Heart left ventricle (tissue), 16 donors: ENCODE measurements around the gene HOXC11. TPM values are rescaled to one million over a fixed set of nuclear protein-coding genes. Genes with fewer than 3 reads are reported as not detected.

ENCODE experiments used
- ATAC-seq, 4 donors: fragments of 200-7000 bp; cut with Tn5 transposase; one replicate each; pipeline ENCODE4 v1.9.1; 2020 to 2022; ENCODE audit warnings: moderate library complexity in 4 of 4, mild to moderate bottlenecking in 3 of 4, moderate number of reproducible peaks in 1 of 4
- DNase-seq, 5 donors: peaks; one replicate each; pipeline ENCODE4 v3.0.0-alpha.2; 2020
- H3K27ac ChIP-seq, 12 donors: fragments of 200-600 bp; sonication (generic) in 4 of 12; one replicate each; pipeline versions ENCODE4 v1.5.0 to v1.8.0; 2016 to 2022; ENCODE audit warnings: mild to moderate bottlenecking in 2 of 12
- H3K27me3 ChIP-seq, 9 donors: fragments of 200-600 bp; sonication (generic) in 2 of 9; one replicate each; pipeline versions ENCODE4 v1.5.1 to v1.8.0; 2016 to 2022; ENCODE audit warnings: mild to moderate bottlenecking in 3 of 9
- H3K36me3 ChIP-seq, 9 donors: fragments of 200-600 bp; sonication (generic) in 2 of 9; one replicate each; pipeline versions ENCODE4 v1.5.0 to v1.8.0; 2018 to 2022; ENCODE audit warnings: mild to moderate bottlenecking in 2 of 9
- H3K4me1 ChIP-seq, 12 donors: fragments of 200-600 bp; sonication (generic) in 4 of 12; one replicate each; pipeline versions ENCODE4 v1.5.0 to v1.8.0; 2016 to 2022; ENCODE audit warnings: mild to moderate bottlenecking in 3 of 12
- H3K4me3 ChIP-seq, 12 donors: fragments of 200-600 bp; sonication (generic) in 4 of 12; one replicate each; pipeline versions ENCODE4 v1.5.0 to v1.8.0; 2017 to 2022; ENCODE audit warnings: mild to moderate bottlenecking in 9 of 12, moderate library complexity in 4 of 12
- H3K9me3 ChIP-seq, 12 donors: fragments of 200-600 bp; sonication (generic) in 4 of 12; one replicate each; pipeline versions ENCODE4 v1.5.0 to v1.8.0; 2016 to 2022; ENCODE audit warnings: mild to moderate bottlenecking in 1 of 12
- CTCF ChIP-seq, 12 donors: fragments of 200-600 bp; sonication (generic) in 4 of 12; IDR thresholded peaks; one replicate each; pipeline versions ENCODE4 v1.5.0 to v1.8.0; 2018 to 2022; ENCODE audit warnings: antibody characterized with exemption in 12 of 12, mild to moderate bottlenecking in 5 of 12
- POLR2A ChIP-seq, 2 donors: fragments of 450-650 bp; IDR thresholded peaks; one replicate each; pipeline ENCODE4 v1.6.1; 2017; ENCODE audit warnings: antibody characterized with exemption in 2 of 2, mild to moderate bottlenecking in 2 of 2, moderate library complexity in 2 of 2
- WGBS, 4 donors: extraction: QIAGEN DNeasy Blood & Tissue Kit in 2 of 4; methylation state at CpG; one replicate each; pipeline versions ENCODE4 v1.1.5 to v1.1.7; 2013 to 2018; 5-methylcytosine and 5-hydroxymethylcytosine counted together
- intact Hi-C, 10 donors: fragments of 100-400 bp; cut with DNase I; formaldehyde crosslinking; loops; one replicate each; pipeline versions ENCODE4 v1.11.1 to v1.14.2; 2022
- polyA plus RNA-seq, 2 donors: library from polyadenylated mRNA; stranded (reverse); fragments of 200-250 nt; gene quantifications; one replicate each; pipeline ENCODE4 v1.2.3, GENCODE V29; 2013
- total RNA-seq, 9 donors: library from RNA; depleted of rRNA in 2 of 9; stranded (reverse); fragments of >200 nt in 2 of 9; fragmentation: NEBNext Ultra II Directional in 3 of 9; extraction: Animal tissue kit (Norgen Biotek cat#: 25700) in 3 of 9; gene quantifications; one replicate each; pipeline versions ENCODE4 v1.1.0 to v1.2.4, GENCODE V29; 2016 to 2023
- donor health status: ischemic (EF 13 %, LVEDD 7.1; RV severe dilation, severe dysfunction).
- donor health status: healthy with polysubstance abuse.
- donor health status: DM: no; HTN: yes; CAD: no.
- donor health status: DM: no; HTN: no; CAD: no.
- donor health status: ischemic (EF 25% LVEDD 6.9; RV normal size, moderate dysfunction).
- donor health status: ischemic (EF 25% LVEDD 5.7; RV mildly dilated, moderate dysfunction).
- donor health status: healthy.
- donor health status: DM: yes; HTN: yes; CAD: no.
- donor health status: ischemic (EF 35%, LVEDD 5.7; RV mildly dilated, moderate dysfunction).
- donor health status: nonischemic (EF 11% LVEDD 7.7; RV severe dilation, severe dysfunction).
- donor health status: DM: yes; HTN: yes; CAD: no.
- donor health status: PGD.
- donor health status: ischemic (EF 29% LVEDD 5.4; RV normal size, mild dysfunction).
- donor health status: nonischemic (EF 23%, LVEDD 6.1; RV moderate dilation, normal function).

Gene HOXC11
- total and polyA plus RNA-seq, 11 donors = not detected

- Histone ChIP-seq H3K36me3 (no peaks in the 10 kb centered on the region), H3K4me1 (peaks cover 0 to 29% (median 11%) of the 10 kb centered on the region in 12 donors), H3K27ac (no peak overlapping the region), H3K27me3 (peaks cover 78 to 100% (median 99%) of the 10 kb centered on the region in 9 donors), H3K9me3 (no peaks in the 10 kb centered on the region), H3K4me3 (no peak overlapping the region)
- intact Hi-C loops = no loop called here
- WGBS, 4 donors = 11 to 20% (median 14%) methylated on average over 12 of the region's 12 CpGs
- ATAC-seq (no peak), DNase-seq (no peak)
- TF ChIP-seq CTCF (IDR thresholded peaks at IDR 0.05) = no peak
Observed at GRCh38 chr12:53969588-53970259, 3.2 kb upstream of the HOXC11 start.

GRCh38 chr12:53970451-53970850 lies 2.5 kb upstream of the HOXC11 start:
- ATAC-seq = no peak
- H3K27me3 ChIP-seq = peaks cover 78 to 100% (median 99%) of the 10 kb centered on the region in 9 donors
- intact Hi-C loops = no loop called here
- no peaks in the 10 kb centered on the region for H3K9me3 ChIP-seq
- no peak for TF ChIP-seq CTCF (IDR thresholded peaks at IDR 0.05)
- no peak overlapping the region for H3K4me3 ChIP-seq
- H3K36me3 ChIP-seq = no peaks in the 10 kb centered on the region
- no peak overlapping the region for H3K27ac ChIP-seq
- H3K4me1 ChIP-seq = peaks cover 0 to 35% (median 14%) of the 10 kb centered on the region in 12 donors
- WGBS, 4 donors = 14 to 21% (median 17%) methylated on average over 4 of the region's 4 CpGs
- no peak for DNase-seq

- intact Hi-C loops = no loop called here
- Histone ChIP-seq H3K4me1 (peaks cover 0 to 32% (median 12%) of the 10 kb centered on the region in 12 donors), H3K27ac (no peak overlapping the region), H3K27me3 (peaks cover 79 to 100% (median 99%) of the 10 kb centered on the region in 9 donors), H3K4me3 (no peak overlapping the region), H3K36me3 (no peaks in the 10 kb centered on the region), H3K9me3 (no peaks in the 10 kb centered on the region)
- WGBS, 4 donors = 52 to 62% (median 56%) methylated on average over 3 of the region's 3 CpGs
- DNase-seq (no peak), ATAC-seq (no peak)
- TF ChIP-seq POLR2A (IDR thresholded peaks at IDR 0.05) (no peak), CTCF (IDR thresholded peaks at IDR 0.05) (no peak)
Observed at GRCh38 chr12:53971129-53971528, 1.8 kb upstream of the HOXC11 start.

- Histone ChIP-seq H3K4me3 (no peak overlapping the region), H3K36me3 (no peaks in the 10 kb centered on the region), H3K9me3 (no peaks in the 10 kb centered on the region), H3K27ac (no peak overlapping the region), H3K27me3 (peaks cover 78 to 100% (median 99%) of the 10 kb centered on the region in 9 donors), H3K4me1 (peaks cover 0 to 28% (median 11%) of the 10 kb centered on the region in 12 donors)
- ATAC-seq (no peak), DNase-seq (no peak)
- 30 to 43% (median 41%) methylated on average over 2 of the region's 2 CpGs for WGBS, 4 donors
- intact Hi-C loops = no loop called here
- TF ChIP-seq CTCF (IDR thresholded peaks at IDR 0.05) (no peak), POLR2A (IDR thresholded peaks at IDR 0.05) (no peak)
Observed at GRCh38 chr12:53971686-53972085, 1.2 kb upstream of the HOXC11 start.
